Measurements from ENCODE around the gene CDH15. TPM values are rescaled to one million over a fixed set of nuclear protein-coding genes. Genes with fewer than 3 reads are reported as not detected.
"Not testable (repeated sequence)": the region's sequence is repeated elsewhere in the genome, so short reads cannot be mapped to it uniquely, and the experiment has no call there.

The CDH15 gene
- total and polyA plus RNA-seq, 9 donors: 121 to 276 (median 171) TPM

DNA sequence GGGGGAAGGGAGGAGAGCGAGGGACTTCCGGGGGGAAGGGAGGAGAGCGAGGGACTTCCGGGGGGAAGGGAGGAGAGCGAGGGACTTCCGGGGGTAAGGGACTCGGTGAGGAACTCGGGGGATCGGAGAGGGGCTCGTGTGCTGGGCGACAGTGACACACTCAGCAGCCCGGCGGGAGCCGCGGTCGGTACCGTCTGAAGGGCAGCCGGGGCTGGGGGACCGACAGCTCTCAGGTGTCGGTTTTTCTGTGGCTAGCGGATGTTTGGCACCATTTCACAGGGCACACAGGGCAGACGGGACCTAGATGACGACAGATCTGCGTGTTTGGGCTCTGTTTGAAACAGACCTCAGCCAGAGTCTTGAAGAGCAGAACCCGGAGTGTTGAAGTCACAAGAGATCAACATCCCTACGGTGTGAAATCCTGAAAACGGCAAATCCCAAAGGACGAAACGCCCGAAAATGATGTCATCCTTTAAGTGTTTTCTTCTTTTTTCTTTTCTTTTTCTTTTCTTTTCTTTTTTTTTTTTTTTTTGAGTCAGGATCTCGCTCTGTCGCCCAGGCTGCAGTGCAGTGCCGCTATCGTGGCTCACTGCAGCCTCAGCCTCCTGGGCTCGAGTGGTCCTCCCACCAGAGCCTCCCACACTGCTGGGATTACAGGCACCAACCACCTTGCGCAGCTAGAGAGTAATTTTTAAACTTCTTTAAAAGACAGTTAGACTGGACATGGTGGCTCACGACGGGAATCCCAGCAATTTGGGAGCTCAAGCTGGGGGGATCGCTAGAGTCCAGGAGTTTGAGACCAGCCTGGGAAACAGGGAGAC lies 69.8 kb downstream of the CDH15 start:
- peak; percentile 89 for DNase-seq
- H3K9me3 ChIP-seq (replicated peaks; ENCODE audit: control insufficient read depth, low read depth, low read length): no peaks in the 10 kb centered on the region
- H3K27me3 ChIP-seq (ENCODE audit: control insufficient read depth, insufficient read depth, low read length): peaks cover 1% of the 10 kb centered on the region
- H3K4me3 ChIP-seq (ENCODE audit: low read length): peak overlapping the region; percentile 96
- 3% methylated on average over 31 of the region's 39 CpGs for WGBS (ENCODE audit: insufficient coverage)
- peak overlapping the region; percentile 98 for H3K27ac ChIP-seq (ENCODE audit: low read length)
- H3K36me3 ChIP-seq (ENCODE audit: control insufficient read depth, insufficient read depth, low read length): no peaks in the 10 kb centered on the region
- H3K4me1 ChIP-seq (ENCODE audit: control insufficient read depth, insufficient read depth, low read length): peaks cover 4% of the 10 kb centered on the region

DNA sequence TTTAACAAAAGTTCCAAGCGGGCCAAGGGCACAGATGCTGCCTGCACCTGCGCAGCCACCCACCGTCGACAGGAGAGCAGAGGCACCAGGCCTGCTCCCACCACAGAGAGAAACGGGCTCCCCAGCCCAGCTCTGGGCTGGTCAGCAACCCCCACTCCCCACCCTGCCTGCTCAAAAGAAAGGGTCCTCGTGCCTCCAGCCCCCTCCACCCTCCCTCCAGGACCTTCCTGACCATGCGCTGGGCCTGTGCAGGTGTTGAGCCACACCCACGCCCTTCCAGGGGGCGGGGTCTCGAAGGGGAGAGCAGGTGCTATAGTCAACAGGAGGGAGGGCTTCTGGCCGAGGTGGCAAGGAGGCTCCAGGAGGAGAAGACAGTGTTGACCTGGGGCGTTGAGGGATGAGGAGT lies 71.2 kb downstream of the CDH15 start:
- H3K36me3 ChIP-seq (ENCODE audit: control insufficient read depth, insufficient read depth, low read length): no peaks in the 10 kb centered on the region
- H3K9me3 ChIP-seq (replicated peaks; ENCODE audit: control insufficient read depth, low read depth, low read length): no peaks in the 10 kb centered on the region
- H3K27me3 ChIP-seq (ENCODE audit: control insufficient read depth, insufficient read depth, low read length): peaks cover 8% of the 10 kb centered on the region
- H3K4me1 ChIP-seq (ENCODE audit: control insufficient read depth, insufficient read depth, low read length): peaks cover 9% of the 10 kb centered on the region
- H3K27ac ChIP-seq (ENCODE audit: low read length): no peak overlapping the region
- 46% methylated on average over 9 of the region's 12 CpGs for WGBS (ENCODE audit: insufficient coverage)
- DNase-seq: no peak
- no peak overlapping the region for H3K4me3 ChIP-seq (ENCODE audit: low read length)

DNA sequence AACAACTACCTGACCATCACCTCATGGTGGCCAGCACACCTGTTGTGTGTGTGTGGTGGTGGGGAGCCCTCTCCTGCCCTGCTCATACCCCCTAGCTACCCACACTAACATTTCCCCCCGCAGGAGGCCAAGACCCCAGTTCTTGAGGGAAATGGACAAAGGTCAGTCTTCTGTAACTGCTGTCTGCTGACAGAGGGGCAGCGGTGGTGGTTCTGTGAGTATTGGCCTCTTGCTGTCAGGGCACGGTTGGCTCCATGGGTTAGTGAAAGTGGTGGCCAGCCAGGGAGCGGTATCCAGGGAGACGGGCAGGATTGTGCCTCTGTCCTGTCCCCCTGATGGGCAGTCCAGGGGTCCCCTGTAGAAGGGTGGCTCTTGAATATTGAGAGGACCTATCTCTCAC lies 72.1 kb downstream of the CDH15 start:
- DNase-seq: no peak
- Histone ChIP-seq H3K4me3 (ENCODE audit: low read length) (no peak overlapping the region), H3K36me3 (ENCODE audit: control insufficient read depth, insufficient read depth, low read length) (no peaks in the 10 kb centered on the region), H3K9me3 (replicated peaks; ENCODE audit: control insufficient read depth, low read depth, low read length) (peaks cover 3% of the 10 kb centered on the region), H3K27ac (ENCODE audit: low read length) (no peak overlapping the region), H3K4me1 (ENCODE audit: control insufficient read depth, insufficient read depth, low read length) (peaks cover 9% of the 10 kb centered on the region), H3K27me3 (ENCODE audit: control insufficient read depth, insufficient read depth, low read length) (peaks cover 16% of the 10 kb centered on the region)
- WGBS (ENCODE audit: insufficient coverage): 60% methylated on average over 2 of the region's 5 CpGs

DNA sequence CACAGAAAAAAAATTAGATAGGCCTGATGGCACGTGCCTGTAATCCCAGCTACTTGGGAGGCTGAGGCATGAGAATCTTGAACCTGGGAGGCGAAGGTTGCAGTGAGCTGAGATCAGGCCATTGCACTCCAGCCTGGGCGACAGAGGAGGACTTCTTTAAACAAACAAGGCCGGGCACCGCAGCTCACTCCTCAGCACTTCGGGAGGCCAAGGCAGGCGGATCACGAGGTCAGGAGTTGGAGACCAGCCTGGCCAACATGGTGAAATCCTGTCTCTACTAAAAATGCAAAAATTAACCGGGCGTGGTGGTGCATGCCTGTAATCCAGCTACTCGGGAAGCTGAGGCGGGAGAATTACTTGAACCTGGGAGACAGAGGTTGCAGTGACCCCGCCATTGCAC lies 72.7 kb downstream of the CDH15 start:
- peaks cover 19% of the 10 kb centered on the region for H3K27me3 ChIP-seq (ENCODE audit: control insufficient read depth, insufficient read depth, low read length)
- WGBS (ENCODE audit: insufficient coverage): 71% methylated on average over 12 of the region's 13 CpGs
- H3K4me1 ChIP-seq (ENCODE audit: control insufficient read depth, insufficient read depth, low read length); H3K4me3 ChIP-seq (ENCODE audit: low read length); H3K36me3 ChIP-seq (ENCODE audit: control insufficient read depth, insufficient read depth, low read length); DNase-seq; H3K9me3 ChIP-seq (replicated peaks; ENCODE audit: control insufficient read depth, low read depth, low read length); H3K27ac ChIP-seq (ENCODE audit: low read length): not testable (repeated sequence)

DNA sequence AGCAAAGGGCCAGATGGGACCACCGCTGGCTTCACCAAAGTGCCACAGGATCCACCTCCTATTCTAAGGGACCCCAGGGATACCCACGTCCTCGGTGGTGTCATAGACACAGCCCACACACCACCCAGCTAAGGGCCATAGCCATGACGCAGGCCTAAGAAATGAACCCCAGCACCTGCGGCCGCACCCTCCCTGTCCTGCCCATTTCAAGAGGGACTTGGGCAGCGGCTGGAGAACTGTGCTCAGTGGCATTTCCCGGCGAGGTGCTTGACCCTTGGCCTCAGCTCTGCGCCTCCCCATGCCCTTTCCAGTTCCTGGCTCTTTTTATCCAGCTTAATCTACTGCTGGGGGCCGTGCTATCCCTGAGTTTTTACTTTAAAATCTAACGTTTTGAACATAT lies 73.2 kb downstream of the CDH15 start:
- Histone ChIP-seq H3K27ac (ENCODE audit: low read length) (no peak overlapping the region), H3K9me3 (replicated peaks; ENCODE audit: control insufficient read depth, low read depth, low read length) (peaks cover 4% of the 10 kb centered on the region), H3K36me3 (ENCODE audit: control insufficient read depth, insufficient read depth, low read length) (no peaks in the 10 kb centered on the region), H3K27me3 (ENCODE audit: control insufficient read depth, insufficient read depth, low read length) (peaks cover 19% of the 10 kb centered on the region), H3K4me3 (ENCODE audit: low read length) (no peak overlapping the region), H3K4me1 (ENCODE audit: control insufficient read depth, insufficient read depth, low read length) (peaks cover 9% of the 10 kb centered on the region)
- whole genome bisulfite sequencing (ENCODE audit: insufficient coverage): 61% methylated on average over 9 of the region's 12 CpGs
- DNase-seq: no peak

Other genes with a start within 250 kb of the CDH15 start
- gene CBFA2T3, start 194.5 kb upstream of the CDH15 start, total RNA-seq: 3.8 TPM
- 10 to 100 TPM; 13.2 to 23.0 (median 18.6) TPM for gene CBFA2T3, start 194.5 kb upstream of the CDH15 start, polyA plus RNA-seq (ENCODE audit: insufficient read depth in 1 of 8, insufficient read length in 8 of 8, low replicate concordance in 1 of 8)
- gene ACSF3, start 77.9 kb upstream of the CDH15 start, total RNA-seq: 18.4 TPM
- 10 to 100 TPM; 13.4 to 18.6 (median 16.6) TPM for gene ACSF3, start 77.9 kb upstream of the CDH15 start, polyA plus RNA-seq (ENCODE audit: insufficient read depth in 1 of 8, insufficient read length in 8 of 8, low replicate concordance in 1 of 8)
- gene SLC22A31, start 28.8 kb downstream of the CDH15 start, total RNA-seq: not detected
- gene SLC22A31, start 28.8 kb downstream of the CDH15 start, polyA plus RNA-seq (ENCODE audit: insufficient read depth in 1 of 8, insufficient read length in 8 of 8, low replicate concordance in 1 of 8): 1 to 10 TPM in 7 of 8 donors, under 1 TPM in 1; 0.70 to 5.5 (median 1.9) TPM
- 7.0 TPM for gene ZNF778, start 46.0 kb downstream of the CDH15 start, total RNA-seq
- 1 to 10 TPM; 4.6 to 7.7 (median 5.4) TPM for gene ZNF778, start 46.0 kb downstream of the CDH15 start, polyA plus RNA-seq (ENCODE audit: insufficient read depth in 1 of 8, insufficient read length in 8 of 8, low replicate concordance in 1 of 8)

Measured in muscle of leg (tissue), 11 donors.